Measurements from ENCODE around the gene TAF6L.
A peak's percentile ranks its signal among the peaks of the same experiment; 100 is the strongest.
"Not testable (repeated sequence)": the region's sequence is repeated elsewhere in the genome, so short reads cannot be mapped to it uniquely, and the experiment has no call there.

Gene TAF6L

GRCh38 chr11:62755086-62755615 is 16.0 kb upstream of the TAF6L start:
- DNase-seq (ENCODE audit: low spot score), result no peak

- no peak for DNase-seq (ENCODE audit: low spot score)
Observed at GRCh38 chr11:62757846-62758788, 13.1 kb upstream of the TAF6L start.

GRCh38 chr11:62760867-62761227 is 10.3 kb upstream of the TAF6L start:
- DNase-seq (ENCODE audit: low spot score), result not testable (repeated sequence)

- DNase-seq (ENCODE audit: low spot score), result peak; percentile 35
Observed at GRCh38 chr11:62770778-62771143, 435 bp upstream of the TAF6L start.

- DNase-seq (ENCODE audit: low spot score), result no peak
Observed at GRCh38 chr11:62774407-62774806, 3.2 kb downstream of the TAF6L start.

- DNase-seq (ENCODE audit: low spot score), result no peak
Observed at GRCh38 chr11:62775646-62776045, 4.5 kb downstream of the TAF6L start.

GRCh38 chr11:62777389-62777788 is 6.2 kb downstream of the TAF6L start:
- no peak for DNase-seq (ENCODE audit: low spot score)

GRCh38 chr11:62778441-62778840 is 7.2 kb downstream of the TAF6L start:
- no peak for DNase-seq (ENCODE audit: low spot score)

GRCh38 chr11:62782753-62783152 is 11.6 kb downstream of the TAF6L start:
- no peak for DNase-seq (ENCODE audit: low spot score)

- DNase-seq (ENCODE audit: low spot score), result peak; percentile 92
Observed at GRCh38 chr11:62786318-62787004, 15.3 kb downstream of the TAF6L start.

GRCh38 chr11:62787005-62787759 is 16.0 kb downstream of the TAF6L start, which contains the start of gene TMEM179B:
TMEM179B (plus strand) TSS chr11:62787402; CDS start chr11:62787432, 30 bp downstream.
- DNase-seq (ENCODE audit: low spot score), result peak; percentile 95

- no peak for DNase-seq (ENCODE audit: low spot score)
Observed at GRCh38 chr11:62788991-62789390, 17.8 kb downstream of the TAF6L start.

- DNase-seq (ENCODE audit: low spot score), result no peak
Observed at GRCh38 chr11:62789576-62789975, 18.4 kb downstream of the TAF6L start.

- peak; percentile 95 for DNase-seq (ENCODE audit: low spot score)
Observed at GRCh38 chr11:62791501-62792201, 20.5 kb downstream of the TAF6L start, which contains the start of gene TMEM223. TMEM223 (minus strand) TSS chr11:62792006; CDS start chr11:62791994, 12 bp downstream.

GRCh38 chr11:62792202-62792575 is 21.0 kb downstream of the TAF6L start:
- DNase-seq (ENCODE audit: low spot score), result no peak

GRCh38 chr11:62794201-62794775 is 23.1 kb downstream of the TAF6L start:
- DNase-seq (ENCODE audit: low spot score), result no peak

GRCh38 chr11:62796281-62796680 is 25.1 kb downstream of the TAF6L start:
- no peak for DNase-seq (ENCODE audit: low spot score)

GRCh38 chr11:62799486-62799885 is 28.3 kb downstream of the TAF6L start:
- no peak for DNase-seq (ENCODE audit: low spot score)

- DNase-seq (ENCODE audit: low spot score), result no peak
Observed at GRCh38 chr11:62801071-62801470, 29.9 kb downstream of the TAF6L start.

- DNase-seq (ENCODE audit: low spot score), result peak; percentile 54
Observed at GRCh38 chr11:62804310-62805075, 33.3 kb downstream of the TAF6L start.

Data from AG20443 (cell line).